ENCODE measurements around the gene FKBP15.
"Not testable (repeated sequence)": the region's sequence is repeated elsewhere in the genome, so short reads cannot be mapped to it uniquely, and the experiment has no call there.

Gene FKBP15

DNA sequence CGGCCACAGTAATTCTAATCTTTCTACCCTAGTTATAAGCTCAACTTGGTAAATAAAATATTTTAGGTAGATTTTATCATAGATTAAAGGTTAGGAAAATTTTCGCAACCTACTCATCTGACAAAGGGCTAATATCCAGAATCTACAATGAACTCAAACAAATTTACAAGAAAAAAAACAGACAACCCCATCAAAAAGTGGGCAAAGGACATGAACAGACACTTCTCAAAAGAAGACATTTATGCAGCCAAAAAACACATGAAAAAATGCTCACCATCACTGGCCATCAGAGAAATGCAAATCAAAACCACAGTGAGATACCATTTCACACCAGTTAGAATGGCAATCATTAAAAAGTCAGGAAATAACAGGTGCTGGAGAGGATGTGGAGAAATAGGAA lies 28.6 kb upstream of the FKBP15 start:
- not testable (repeated sequence) for H3K36me3 ChIP-seq (ENCODE audit: control insufficient read depth in 1 of 2, insufficient read depth in 2 of 2, low read length in 2 of 2); H3K27me3 ChIP-seq (ENCODE audit: low read depth, low read length); H3K27ac ChIP-seq (ENCODE audit: low read length); H3K4me1 ChIP-seq (ENCODE audit: control insufficient read depth in 1 of 2, insufficient read depth in 2 of 2, low read length in 2 of 2); H3K4me3 ChIP-seq (ENCODE audit: low read depth in 1 of 2, low read length in 2 of 2); H3K9me3 ChIP-seq (ENCODE audit: control insufficient read depth in 1 of 2, low read length in 2 of 2)

DNA sequence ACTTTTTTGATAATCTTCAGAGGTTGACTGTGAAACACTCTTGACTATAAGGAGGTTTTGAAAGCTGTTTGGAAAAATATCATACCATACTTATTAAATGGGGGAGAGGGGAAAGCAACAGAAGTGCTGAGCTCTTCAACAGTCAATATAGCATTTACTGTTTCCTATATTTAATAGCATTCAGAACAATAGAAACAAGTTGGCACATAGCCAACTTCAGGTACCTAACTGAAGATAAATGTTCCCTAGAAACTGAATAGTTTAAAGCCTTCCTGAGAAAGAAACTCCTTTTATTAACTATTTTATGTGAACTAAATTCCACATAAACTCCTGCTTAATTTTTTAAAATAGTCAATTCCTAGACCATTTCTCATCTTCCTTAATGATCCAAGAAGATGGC lies 26.6 kb upstream of the FKBP15 start:
- no peaks in the 10 kb centered on the region for H3K9me3 ChIP-seq (ENCODE audit: control insufficient read depth in 1 of 2, low read length in 2 of 2)
- no peak overlapping the region for H3K27ac ChIP-seq (ENCODE audit: low read length)
- H3K4me1 ChIP-seq (ENCODE audit: control insufficient read depth in 1 of 2, insufficient read depth in 2 of 2, low read length in 2 of 2): no peaks in the 10 kb centered on the region
- H3K27me3 ChIP-seq (ENCODE audit: low read depth, low read length): no peaks in the 10 kb centered on the region
- H3K4me3 ChIP-seq (ENCODE audit: low read depth in 1 of 2, low read length in 2 of 2): no peak overlapping the region
- H3K36me3 ChIP-seq (ENCODE audit: control insufficient read depth in 1 of 2, insufficient read depth in 2 of 2, low read length in 2 of 2): no peaks in the 10 kb centered on the region

DNA sequence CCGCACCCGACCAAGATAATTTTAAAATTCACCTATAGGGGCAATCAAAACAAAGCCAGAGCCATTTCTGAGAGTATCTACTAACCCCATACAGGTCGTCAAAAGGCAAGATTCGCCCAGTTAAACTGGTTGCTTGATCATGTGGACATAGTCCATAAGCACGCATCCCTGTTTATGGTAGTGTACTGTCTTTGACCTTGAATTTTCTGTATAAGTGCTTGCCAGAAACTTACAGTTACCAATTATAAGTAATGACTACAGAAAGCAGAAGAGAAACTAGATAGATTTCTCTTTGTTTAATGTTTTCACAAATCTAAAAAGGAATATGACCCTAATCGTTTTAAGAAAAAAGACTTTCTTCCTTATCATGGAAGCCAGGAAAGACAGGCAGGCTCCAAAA lies 25.9 kb upstream of the FKBP15 start:
- no peaks in the 10 kb centered on the region for H3K36me3 ChIP-seq (ENCODE audit: control insufficient read depth in 1 of 2, insufficient read depth in 2 of 2, low read length in 2 of 2)
- no peaks in the 10 kb centered on the region for H3K9me3 ChIP-seq (ENCODE audit: control insufficient read depth in 1 of 2, low read length in 2 of 2)
- no peak overlapping the region for H3K4me3 ChIP-seq (ENCODE audit: low read depth in 1 of 2, low read length in 2 of 2)
- H3K4me1 ChIP-seq (ENCODE audit: control insufficient read depth in 1 of 2, insufficient read depth in 2 of 2, low read length in 2 of 2): no peaks in the 10 kb centered on the region
- H3K27me3 ChIP-seq (ENCODE audit: low read depth, low read length): no peaks in the 10 kb centered on the region
- H3K27ac ChIP-seq (ENCODE audit: low read length): no peak overlapping the region

DNA sequence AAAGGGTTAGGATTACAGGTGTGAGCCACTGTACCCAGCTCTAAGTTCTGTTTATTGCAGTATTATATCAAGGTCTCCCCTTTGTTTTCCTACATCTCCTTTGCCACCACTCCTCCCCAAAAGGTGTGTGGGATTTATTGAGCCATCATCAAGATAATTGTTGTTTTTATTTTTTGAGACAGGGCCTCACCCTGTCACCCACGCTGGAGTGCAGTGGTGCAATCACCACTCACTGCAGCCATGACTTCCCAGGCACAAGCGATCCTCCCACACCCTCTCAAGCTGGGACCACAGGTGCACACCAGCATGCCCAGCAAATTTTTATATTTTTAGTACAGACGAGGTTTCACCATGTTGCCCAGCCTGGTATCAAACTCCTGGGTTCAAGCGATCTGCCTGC lies 24.8 kb upstream of the FKBP15 start:
- no peak overlapping the region for H3K4me3 ChIP-seq (ENCODE audit: low read depth in 1 of 2, low read length in 2 of 2)
- no peak overlapping the region for H3K27ac ChIP-seq (ENCODE audit: low read length)
- H3K36me3 ChIP-seq (ENCODE audit: control insufficient read depth in 1 of 2, insufficient read depth in 2 of 2, low read length in 2 of 2): no peaks in the 10 kb centered on the region
- no peaks in the 10 kb centered on the region for H3K4me1 ChIP-seq (ENCODE audit: control insufficient read depth in 1 of 2, insufficient read depth in 2 of 2, low read length in 2 of 2)
- H3K9me3 ChIP-seq (ENCODE audit: control insufficient read depth in 1 of 2, low read length in 2 of 2): no peaks in the 10 kb centered on the region
- no peaks in the 10 kb centered on the region for H3K27me3 ChIP-seq (ENCODE audit: low read depth, low read length)

DNA sequence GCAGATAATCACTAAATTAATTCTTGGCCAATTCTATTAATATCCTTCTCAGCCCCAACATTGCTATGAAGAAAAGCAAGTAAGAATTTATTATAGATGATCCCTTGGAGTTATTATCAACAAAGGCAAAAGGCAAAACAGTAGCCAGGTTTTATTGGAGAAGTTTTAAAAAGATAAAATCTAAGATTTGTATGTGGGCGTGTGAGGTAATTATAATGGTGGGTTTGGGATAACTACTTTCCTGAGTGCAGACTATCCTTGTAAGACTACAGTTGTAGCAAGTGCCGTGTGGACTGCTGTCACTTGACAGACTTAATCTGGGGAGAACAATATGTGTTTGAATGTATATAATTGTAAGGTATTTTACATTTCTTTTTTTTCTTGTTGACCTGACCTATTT lies 23.5 kb upstream of the FKBP15 start:
- H3K4me1 ChIP-seq (ENCODE audit: control insufficient read depth in 1 of 2, insufficient read depth in 2 of 2, low read length in 2 of 2): no peaks in the 10 kb centered on the region
- no peaks in the 10 kb centered on the region for H3K27me3 ChIP-seq (ENCODE audit: low read depth, low read length)
- no peak overlapping the region for H3K27ac ChIP-seq (ENCODE audit: low read length)
- H3K4me3 ChIP-seq (ENCODE audit: low read depth in 1 of 2, low read length in 2 of 2): no peak overlapping the region
- no peaks in the 10 kb centered on the region for H3K36me3 ChIP-seq (ENCODE audit: control insufficient read depth in 1 of 2, insufficient read depth in 2 of 2, low read length in 2 of 2)
- H3K9me3 ChIP-seq (ENCODE audit: control insufficient read depth in 1 of 2, low read length in 2 of 2): no peaks in the 10 kb centered on the region

GRCh38 chr9:113241161-113241560 lies 20.1 kb upstream of the FKBP15 start:
- H3K36me3 ChIP-seq (ENCODE audit: control insufficient read depth in 1 of 2, insufficient read depth in 2 of 2, low read length in 2 of 2): no peaks in the 10 kb centered on the region
- no peaks in the 10 kb centered on the region for H3K4me1 ChIP-seq (ENCODE audit: control insufficient read depth in 1 of 2, insufficient read depth in 2 of 2, low read length in 2 of 2)
- no peaks in the 10 kb centered on the region for H3K27me3 ChIP-seq (ENCODE audit: low read depth, low read length)
- no peak overlapping the region for H3K27ac ChIP-seq (ENCODE audit: low read length)
- no peaks in the 10 kb centered on the region for H3K9me3 ChIP-seq (ENCODE audit: control insufficient read depth in 1 of 2, low read length in 2 of 2)
- H3K4me3 ChIP-seq (ENCODE audit: low read depth in 1 of 2, low read length in 2 of 2): no peak overlapping the region

DNA sequence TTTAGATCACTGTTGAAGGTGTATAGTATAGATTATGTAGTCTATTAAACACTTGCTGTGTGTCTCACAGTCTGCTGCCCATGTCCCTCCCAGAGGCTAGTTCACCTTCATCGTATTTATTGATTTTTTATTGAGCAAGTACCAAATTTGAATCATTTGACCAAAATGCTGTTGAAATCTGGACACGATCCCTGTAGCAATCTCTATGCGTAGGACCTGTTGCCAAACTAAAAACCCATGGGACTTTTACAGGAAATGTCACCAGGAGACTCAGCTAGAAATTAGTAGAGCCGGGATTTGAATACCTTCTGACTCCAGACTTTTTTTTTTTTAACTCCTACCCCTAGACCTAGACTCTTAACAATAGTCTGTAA lies 17.8 kb upstream of the FKBP15 start:
- H3K4me3 ChIP-seq (ENCODE audit: low read depth in 1 of 2, low read length in 2 of 2): no peak overlapping the region
- no peaks in the 10 kb centered on the region for H3K9me3 ChIP-seq (ENCODE audit: control insufficient read depth in 1 of 2, low read length in 2 of 2)
- no peak overlapping the region for H3K27ac ChIP-seq (ENCODE audit: low read length)
- H3K4me1 ChIP-seq (ENCODE audit: control insufficient read depth in 1 of 2, insufficient read depth in 2 of 2, low read length in 2 of 2): no peaks in the 10 kb centered on the region
- no peaks in the 10 kb centered on the region for H3K27me3 ChIP-seq (ENCODE audit: low read depth, low read length)
- H3K36me3 ChIP-seq (ENCODE audit: control insufficient read depth in 1 of 2, insufficient read depth in 2 of 2, low read length in 2 of 2): no peaks in the 10 kb centered on the region

DNA sequence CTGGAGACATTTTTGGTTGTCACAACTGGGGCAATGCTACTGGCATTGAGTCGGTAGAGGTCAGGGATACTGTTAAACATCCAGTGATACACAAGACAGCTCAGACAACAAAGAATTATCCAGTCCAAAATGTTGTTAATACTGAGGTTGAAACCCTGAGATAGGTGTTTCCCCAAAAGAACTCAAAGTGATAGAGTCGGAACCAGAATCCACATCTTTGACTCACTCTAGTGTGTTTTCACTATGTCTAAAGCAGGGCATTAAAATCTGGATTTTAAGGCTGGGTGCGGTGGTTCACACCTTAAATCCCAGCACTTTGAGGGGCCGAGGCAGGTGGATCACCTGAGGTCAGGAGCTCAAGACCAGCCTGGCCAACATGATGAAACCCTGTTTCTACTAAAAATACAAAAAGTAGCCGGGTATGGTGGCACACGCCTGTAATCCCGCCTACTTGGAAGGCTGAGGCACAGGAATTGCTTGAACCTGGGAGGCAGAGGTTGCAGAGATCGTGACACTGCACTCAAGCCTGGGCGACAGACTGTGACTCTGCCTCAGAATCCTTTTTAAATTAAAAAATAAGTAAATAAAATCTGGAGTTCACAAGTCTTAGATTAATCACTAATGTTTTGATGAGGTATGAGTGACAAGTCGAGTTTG lies 17.3 kb upstream of the FKBP15 start:
- Histone ChIP-seq H3K27ac (ENCODE audit: low read length) (no peak overlapping the region), H3K4me3 (ENCODE audit: low read depth in 1 of 2, low read length in 2 of 2) (no peak overlapping the region), H3K36me3 (ENCODE audit: control insufficient read depth in 1 of 2, insufficient read depth in 2 of 2, low read length in 2 of 2) (no peaks in the 10 kb centered on the region), H3K27me3 (ENCODE audit: low read depth, low read length) (no peaks in the 10 kb centered on the region), H3K4me1 (ENCODE audit: control insufficient read depth in 1 of 2, insufficient read depth in 2 of 2, low read length in 2 of 2) (peaks cover 0 to 3% of the 10 kb centered on the region in 2 donors), H3K9me3 (ENCODE audit: control insufficient read depth in 1 of 2, low read length in 2 of 2) (no peaks in the 10 kb centered on the region)

DNA sequence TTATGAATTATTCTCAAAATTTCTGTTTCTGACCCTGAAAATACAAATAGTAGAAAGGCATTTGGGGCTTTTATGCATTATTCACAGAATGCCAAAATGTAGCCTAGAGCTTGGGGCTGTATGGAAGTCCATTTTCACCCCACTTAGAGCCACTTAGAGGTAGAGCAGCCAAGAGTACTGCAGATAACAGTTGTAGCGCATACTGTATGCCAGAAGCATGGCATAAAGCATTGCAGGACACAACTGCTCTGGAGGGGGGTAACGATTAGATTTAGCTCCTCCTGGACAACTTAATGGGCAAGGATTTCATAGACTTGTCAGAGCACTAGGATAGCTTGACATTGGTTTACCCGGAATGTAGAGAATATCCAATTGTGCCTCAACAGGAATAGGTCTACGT lies 15.9 kb upstream of the FKBP15 start:
- Histone ChIP-seq H3K27ac (ENCODE audit: low read length) (no peak overlapping the region), H3K4me1 (ENCODE audit: control insufficient read depth in 1 of 2, insufficient read depth in 2 of 2, low read length in 2 of 2) (peaks cover 0 to 5% of the 10 kb centered on the region in 2 donors), H3K36me3 (ENCODE audit: control insufficient read depth in 1 of 2, insufficient read depth in 2 of 2, low read length in 2 of 2) (no peaks in the 10 kb centered on the region), H3K9me3 (ENCODE audit: control insufficient read depth in 1 of 2, low read length in 2 of 2) (no peaks in the 10 kb centered on the region), H3K27me3 (ENCODE audit: low read depth, low read length) (no peaks in the 10 kb centered on the region), H3K4me3 (ENCODE audit: low read depth in 1 of 2, low read length in 2 of 2) (no peak overlapping the region)

DNA sequence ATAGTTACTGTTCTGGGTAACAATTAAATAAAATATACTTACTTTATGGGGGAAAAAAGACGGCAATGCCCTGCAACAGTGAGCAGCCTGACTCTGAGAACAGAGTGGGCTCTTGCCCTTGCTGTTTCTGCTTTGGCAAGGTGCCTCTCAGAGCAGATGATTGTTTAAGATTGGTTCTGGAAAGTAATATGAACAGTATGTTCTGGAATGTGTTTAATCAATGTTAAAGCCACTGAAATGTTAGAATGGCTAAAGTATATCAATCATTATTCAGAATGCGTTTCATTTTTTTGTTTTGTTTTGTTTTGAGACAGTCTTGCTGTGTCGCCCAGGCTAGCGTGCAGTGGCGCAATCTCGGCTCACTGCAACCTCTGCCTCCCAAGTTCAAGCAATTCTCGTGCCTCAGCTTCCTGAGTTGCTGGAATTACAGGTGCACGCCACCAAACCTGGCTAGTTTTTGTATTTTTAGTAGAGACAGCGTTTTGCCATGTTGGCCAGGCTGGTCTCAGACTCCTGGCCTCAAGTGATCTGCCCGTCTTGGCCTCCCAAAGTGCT lies 14.7 kb upstream of the FKBP15 start:
- H3K27me3 ChIP-seq (ENCODE audit: low read depth, low read length); H3K4me1 ChIP-seq (ENCODE audit: control insufficient read depth in 1 of 2, insufficient read depth in 2 of 2, low read length in 2 of 2); H3K4me3 ChIP-seq (ENCODE audit: low read depth in 1 of 2, low read length in 2 of 2); H3K27ac ChIP-seq (ENCODE audit: low read length); H3K36me3 ChIP-seq (ENCODE audit: control insufficient read depth in 1 of 2, insufficient read depth in 2 of 2, low read length in 2 of 2); H3K9me3 ChIP-seq (ENCODE audit: control insufficient read depth in 1 of 2, low read length in 2 of 2): not testable (repeated sequence)

GRCh38 chr9:113231701-113232100 lies 10.6 kb upstream of the FKBP15 start:
- no peak overlapping the region for H3K4me3 ChIP-seq (ENCODE audit: low read depth in 1 of 2, low read length in 2 of 2)
- H3K9me3 ChIP-seq (ENCODE audit: control insufficient read depth in 1 of 2, low read length in 2 of 2): no peaks in the 10 kb centered on the region
- peaks cover 0 to 5% of the 10 kb centered on the region in 2 donors for H3K4me1 ChIP-seq (ENCODE audit: control insufficient read depth in 1 of 2, insufficient read depth in 2 of 2, low read length in 2 of 2)
- no peak overlapping the region for H3K27ac ChIP-seq (ENCODE audit: low read length)
- H3K27me3 ChIP-seq (ENCODE audit: low read depth, low read length): no peaks in the 10 kb centered on the region
- peaks cover 0 to 3% of the 10 kb centered on the region in 2 donors for H3K36me3 ChIP-seq (ENCODE audit: control insufficient read depth in 1 of 2, insufficient read depth in 2 of 2, low read length in 2 of 2)

- Histone ChIP-seq H3K4me1 (ENCODE audit: control insufficient read depth in 1 of 2, insufficient read depth in 2 of 2, low read length in 2 of 2) (peaks cover 0 to 2% of the 10 kb centered on the region in 2 donors), H3K27ac (ENCODE audit: low read length) (peak overlapping the region; percentile 17), H3K36me3 (ENCODE audit: control insufficient read depth in 1 of 2, insufficient read depth in 2 of 2, low read length in 2 of 2) (peaks cover 8 to 9% of the 10 kb centered on the region in 2 donors), H3K27me3 (ENCODE audit: low read depth, low read length) (no peaks in the 10 kb centered on the region), H3K9me3 (ENCODE audit: control insufficient read depth in 1 of 2, low read length in 2 of 2) (no peaks in the 10 kb centered on the region), H3K4me3 (ENCODE audit: low read depth in 1 of 2, low read length in 2 of 2) (no peak overlapping the region)
Observed at GRCh38 chr9:113228130-113228665, 7.1 kb upstream of the FKBP15 start.

All from muscle layer of duodenum (tissue), 2 donors.